T-cell (primary cell): ENCODE data around the gene CKAP5. TPM values are rescaled to one million over a fixed set of nuclear protein-coding genes. Genes with fewer than 3 reads are reported as not detected.

Experiments
- ATAC-seq, 4 experiments: fragments of 200-7000 bp in 3 of 4; fragments of 150-1000 bp in 1 of 4; cut with Tn5 transposase; replicated peaks in 1 of 4; 1 replicate in 3 of 4; 2 replicates in 1 of 4; pipeline ENCODE4 v1.10.0; 2021; ENCODE audit warnings: moderate library complexity in 3 of 4, mild to moderate bottlenecking in 2 of 4, moderate number of reproducible peaks in 1 of 4
- CTCF ChIA-PET, 2 donors: fragments of 300-600 bp; sonication (Branson Sonifier 250); formaldehyde crosslinking; loops; one replicate each; lab custom pipeline; 2022; ENCODE audit warnings: antibody characterized with exemption in 2 of 2; lab: Charles Lee
- POLR2A ChIA-PET, 2 donors: fragments of 300-600 bp; sonication (Branson Sonifier 250); formaldehyde crosslinking; loops; one replicate each; lab custom pipeline; 2022; ENCODE audit warnings: antibody characterized with exemption in 2 of 2; lab: Charles Lee
- DNase-seq, 35 experiments: peaks; one replicate each; pipeline versions ENCODE4 v3.0.0 to v3.0.0-alpha.2; 2013 to 2023
- H3K27ac ChIP-seq: one replicate; pipeline ENCODE4 v1.5.1; 2013; ENCODE audit warnings: low read length
- H3K27me3 ChIP-seq, 2 experiments: replicated peaks in 1 of 2; 1 replicate in 1 of 2; 2 replicates in 1 of 2; pipeline versions ENCODE4 v1.6.1 to v1.7.0; 2013; ENCODE audit warnings: low read length in 1 of 2, mixed read lengths in 1 of 2; ENCODE audit not compliant: control insufficient read depth in 2 of 2, insufficient read depth in 2 of 2; ENCODE audit errors: extremely low read depth in 1 of 2
- H3K36me3 ChIP-seq, 2 donors: 1 replicate in 1 of 2; 2 replicates in 1 of 2; pipeline versions ENCODE4 v1.6.1 to v1.7.0; 2013; ENCODE audit warnings: low read length in 1 of 2; ENCODE audit not compliant: control insufficient read depth in 2 of 2, insufficient read depth in 1 of 2; ENCODE audit errors: extremely low read depth in 1 of 2
- H3K4me1 ChIP-seq, 2 experiments: 1 replicate in 1 of 2; 2 replicates in 1 of 2; pipeline versions ENCODE4 v1.6.1 to v1.7.0; 2013; ENCODE audit warnings: low read length in 2 of 2, mixed read lengths in 1 of 2; ENCODE audit not compliant: insufficient read depth in 2 of 2, control insufficient read depth in 1 of 2; ENCODE audit errors: extremely low read depth in 1 of 2
- H3K4me3 ChIP-seq, 2 donors: 1 replicate in 1 of 2; 2 replicates in 1 of 2; pipeline versions ENCODE4 v1.5.1 to v1.7.0; 2013; ENCODE audit warnings: mild to moderate bottlenecking in 2 of 2, low read length in 1 of 2, moderate library complexity in 1 of 2; ENCODE audit not compliant: control insufficient read depth in 1 of 2; ENCODE audit errors: extremely low read depth in 1 of 2
- H3K9me3 ChIP-seq: 2 replicates; pipeline ENCODE4 v1.7.0; 2013
- H3K27ac Mint-ChIP-seq, 2 donors: one replicate each; pipeline ENCODE4 v1.8.0; 2020 to 2021; ENCODE audit warnings: mild to moderate bottlenecking in 2 of 2, mixed read lengths in 2 of 2
- H3K27me3 Mint-ChIP-seq, 2 donors: one replicate each; pipeline ENCODE4 v1.8.0; 2021 to 2022; ENCODE audit warnings: mixed read lengths in 2 of 2
- H3K36me3 Mint-ChIP-seq: one replicate; pipeline ENCODE4 v1.8.0; 2021; ENCODE audit warnings: mixed read lengths
- H3K4me1 Mint-ChIP-seq, 3 donors: one replicate each; pipeline ENCODE4 v1.8.0; 2020 to 2022; ENCODE audit warnings: mixed read lengths in 3 of 3, mild to moderate bottlenecking in 1 of 3
- H3K4me3 Mint-ChIP-seq, 3 donors: one replicate each; pipeline ENCODE4 v1.8.0; 2020 to 2022; ENCODE audit warnings: mild to moderate bottlenecking in 3 of 3, mixed read lengths in 3 of 3, moderate library complexity in 3 of 3
- H3K9me3 Mint-ChIP-seq, 3 donors: one replicate each; pipeline ENCODE4 v1.8.0; 2020 to 2022; ENCODE audit warnings: mixed read lengths in 3 of 3
- WGBS: methylation state at CpG from one replicate; pipeline ENCODE4 v1.1.5; 2013; ENCODE audit warnings: missing lambda C conversion rate; ENCODE audit not compliant: insufficient coverage; 5-methylcytosine and 5-hydroxymethylcytosine counted together
- total RNA-seq, 35 experiments: library from RNA in 6 of 35; stranded (reverse) in 6 of 35; fragments of 120-200 nt in 1 of 35; gene quantifications; one replicate each; pipeline versions ENCODE4 v1.2.1 to v1.2.4 and lab custom pipeline; 2013 to 2026

CKAP5 gene
- total RNA-seq, 5 donors from 2014 or later (not counting 1 experiment from before 2014, with no cell fraction given): 34.8 to 44.6 (median 38.0) TPM

DNA sequence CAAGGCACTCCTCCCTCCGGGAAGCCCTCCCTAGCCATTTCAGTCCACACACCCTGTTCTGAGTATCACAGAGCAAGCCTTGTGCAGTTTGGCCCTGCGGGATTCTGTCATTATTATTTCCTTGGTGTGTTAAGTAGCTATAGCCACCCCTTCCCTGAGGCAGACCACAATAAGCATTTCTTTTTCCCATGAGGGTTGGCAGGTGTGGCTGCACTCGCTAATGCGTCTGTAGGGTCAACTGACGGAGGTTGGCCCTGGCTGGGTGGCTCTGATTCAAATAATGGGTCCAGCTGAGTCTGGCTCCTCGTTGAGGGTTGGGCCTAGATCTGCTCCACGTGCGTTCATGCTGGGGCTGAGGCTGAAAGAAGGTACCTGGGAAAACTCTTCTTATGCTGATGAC is 122.0 kb downstream of the CKAP5 start:
- Mint-ChIP-seq H3K9me3 (no peaks in the 10 kb centered on the region), H3K36me3 (no peaks in the 10 kb centered on the region), H3K4me1 (no peaks in the 10 kb centered on the region), H3K4me3 (no peak overlapping the region), H3K27ac (no peak overlapping the region), H3K27me3 (no peaks in the 10 kb centered on the region)
- ChIA-PET POLR2A (no interaction called here), CTCF (interaction anchor here in 1 of 2 donors (0.6 kb wide), 1 partner anchor 49 kb away, joined by 3 read pairs; no protein-coding TSS in a partner anchor)
- no peaks in the 10 kb centered on the region for H3K36me3 ChIP-seq
- no peaks in the 10 kb centered on the region for H3K9me3 ChIP-seq
- H3K4me3 ChIP-seq: no peak overlapping the region
- DNase-seq: no peak
- 84% methylated on average over 6 of the region's 8 CpGs for WGBS
- no peaks in the 10 kb centered on the region for H3K27me3 ChIP-seq
- H3K27ac ChIP-seq: no peak overlapping the region
- H3K4me1 ChIP-seq: no peaks in the 10 kb centered on the region
- no peak for ATAC-seq

- Mint-ChIP-seq H3K36me3 (no peaks in the 10 kb centered on the region), H3K27me3 (no peaks in the 10 kb centered on the region), H3K4me3 (no peak overlapping the region), H3K27ac (no peak overlapping the region), H3K9me3 (no peaks in the 10 kb centered on the region), H3K4me1 (peaks cover 4 to 6% (median 4%) of the 10 kb centered on the region in 3 donors)
- WGBS: 85% methylated on average over 5 of the region's 8 CpGs
- peaks cover 0 to 3% of the 10 kb centered on the region in 2 experiments for H3K4me1 ChIP-seq
- no peaks in the 10 kb centered on the region for H3K36me3 ChIP-seq
- DNase-seq: no peak
- no peak for ATAC-seq
- CTCF ChIA-PET: no interaction called here
- H3K27ac ChIP-seq: no peak overlapping the region
- no peaks in the 10 kb centered on the region for H3K9me3 ChIP-seq
- no peak overlapping the region for H3K4me3 ChIP-seq
- no peaks in the 10 kb centered on the region for H3K27me3 ChIP-seq
- POLR2A ChIA-PET: no interaction called here
These were observed 122.8 kb downstream of the CKAP5 start for GRCh38 chr11:46723359-46723680.

GRCh38 chr11:46722566-46723358 is 123.3 kb downstream of the CKAP5 start:
- Histone ChIP-seq H3K36me3 (no peaks in the 10 kb centered on the region), H3K4me3 (no peak overlapping the region), H3K4me1 (peaks cover 0 to 9% of the 10 kb centered on the region in 2 experiments), H3K9me3 (no peaks in the 10 kb centered on the region), H3K27me3 (no peaks in the 10 kb centered on the region), H3K27ac (no peak overlapping the region)
- DNase-seq (no peak), ATAC-seq (no peak)
- WGBS: 89% methylated on average over 10 of the region's 11 CpGs
- ChIA-PET CTCF (no interaction called here), POLR2A (no interaction called here)
- H3K4me3 Mint-ChIP-seq: no peak overlapping the region
- no peak overlapping the region for H3K27ac Mint-ChIP-seq
- H3K9me3 Mint-ChIP-seq: no peaks in the 10 kb centered on the region
- no peaks in the 10 kb centered on the region for H3K27me3 Mint-ChIP-seq
- H3K4me1 Mint-ChIP-seq: peaks cover 8 to 9% (median 8%) of the 10 kb centered on the region in 3 donors
- no peaks in the 10 kb centered on the region for H3K36me3 Mint-ChIP-seq

DNA sequence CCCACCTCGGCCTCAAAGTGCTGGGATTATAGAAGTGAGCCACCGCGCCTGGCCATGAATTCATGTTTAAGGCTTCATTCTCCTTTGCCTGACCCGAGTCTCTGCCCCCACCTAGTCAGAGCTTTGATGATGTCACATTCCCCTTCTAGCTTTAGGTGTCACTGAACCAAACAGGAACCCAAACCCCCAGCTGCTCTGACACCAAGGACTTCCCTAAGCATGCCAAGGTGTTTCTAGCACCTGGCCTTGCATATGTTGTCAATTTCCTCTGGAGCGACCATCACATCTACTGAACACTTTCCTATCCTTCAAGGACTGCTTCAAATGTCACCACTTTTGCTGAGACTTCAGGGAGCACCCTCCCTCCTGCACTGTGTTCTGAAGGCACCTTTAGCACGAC is 124.8 kb downstream of the CKAP5 start:
- H3K36me3 ChIP-seq: no peaks in the 10 kb centered on the region
- Mint-ChIP-seq H3K27ac (no peak overlapping the region), H3K9me3 (no peaks in the 10 kb centered on the region), H3K27me3 (no peaks in the 10 kb centered on the region), H3K36me3 (no peaks in the 10 kb centered on the region), H3K4me1 (peaks cover 8 to 9% (median 8%) of the 10 kb centered on the region in 3 donors), H3K4me3 (no peak overlapping the region)
- H3K4me3 ChIP-seq: no peak overlapping the region
- CTCF ChIA-PET: no interaction called here
- no peaks in the 10 kb centered on the region for H3K9me3 ChIP-seq
- POLR2A ChIA-PET: no interaction called here
- H3K27ac ChIP-seq: no peak overlapping the region
- 79% methylated on average over 4 of the region's 6 CpGs for WGBS
- ATAC-seq (no peak), DNase-seq (no peak)
- no peaks in the 10 kb centered on the region for H3K27me3 ChIP-seq
- peaks cover 0 to 10% of the 10 kb centered on the region in 2 experiments for H3K4me1 ChIP-seq

DNA sequence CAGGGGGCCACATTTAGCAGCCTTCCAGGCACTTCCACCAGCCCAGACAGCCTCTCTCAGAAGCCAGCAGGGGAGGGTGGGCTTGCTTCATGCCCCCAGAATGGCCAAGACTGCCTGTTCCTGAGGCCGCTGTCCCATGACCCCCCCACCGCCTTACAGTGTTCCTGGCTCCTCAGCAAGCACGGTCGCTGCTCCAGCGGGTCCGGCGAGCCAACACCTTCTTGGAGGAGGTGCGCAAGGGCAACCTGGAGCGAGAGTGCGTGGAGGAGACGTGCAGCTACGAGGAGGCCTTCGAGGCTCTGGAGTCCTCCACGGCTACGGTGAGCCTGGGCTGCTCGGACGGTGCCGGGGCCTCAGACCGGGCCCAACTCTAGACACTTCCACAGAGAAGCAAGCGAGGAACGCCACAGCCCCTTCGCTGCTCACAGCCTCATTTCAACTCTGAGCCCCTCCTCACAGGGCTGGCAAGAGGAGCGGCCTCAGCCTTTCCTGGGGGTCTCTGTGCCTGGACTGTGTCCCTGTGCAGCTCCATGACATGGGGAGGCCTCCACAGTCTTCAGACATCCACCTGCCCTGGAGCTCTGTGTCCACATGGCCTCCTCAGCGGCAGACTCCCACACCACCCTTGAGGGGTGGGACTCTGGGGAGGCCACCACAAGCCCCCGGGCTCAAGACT is 126.4 kb downstream of the CKAP5 start:
- no peaks in the 10 kb centered on the region for H3K36me3 ChIP-seq
- H3K27ac Mint-ChIP-seq: no peak overlapping the region
- H3K27me3 Mint-ChIP-seq: no peaks in the 10 kb centered on the region
- peaks cover 8 to 9% (median 8%) of the 10 kb centered on the region in 3 donors for H3K4me1 Mint-ChIP-seq
- H3K9me3 Mint-ChIP-seq: no peaks in the 10 kb centered on the region
- no peaks in the 10 kb centered on the region for H3K9me3 ChIP-seq
- POLR2A ChIA-PET: no interaction called here
- ATAC-seq (no peak), DNase-seq (no peak)
- CTCF ChIA-PET: no interaction called here
- 96% methylated on average over 22 of the region's 25 CpGs for WGBS
- no peak overlapping the region for H3K27ac ChIP-seq
- no peak overlapping the region for H3K4me3 ChIP-seq
- peaks cover 0 to 10% of the 10 kb centered on the region in 2 experiments for H3K4me1 ChIP-seq
- H3K36me3 Mint-ChIP-seq: no peaks in the 10 kb centered on the region
- H3K27me3 ChIP-seq: no peaks in the 10 kb centered on the region
- no peak overlapping the region for H3K4me3 Mint-ChIP-seq

DNA sequence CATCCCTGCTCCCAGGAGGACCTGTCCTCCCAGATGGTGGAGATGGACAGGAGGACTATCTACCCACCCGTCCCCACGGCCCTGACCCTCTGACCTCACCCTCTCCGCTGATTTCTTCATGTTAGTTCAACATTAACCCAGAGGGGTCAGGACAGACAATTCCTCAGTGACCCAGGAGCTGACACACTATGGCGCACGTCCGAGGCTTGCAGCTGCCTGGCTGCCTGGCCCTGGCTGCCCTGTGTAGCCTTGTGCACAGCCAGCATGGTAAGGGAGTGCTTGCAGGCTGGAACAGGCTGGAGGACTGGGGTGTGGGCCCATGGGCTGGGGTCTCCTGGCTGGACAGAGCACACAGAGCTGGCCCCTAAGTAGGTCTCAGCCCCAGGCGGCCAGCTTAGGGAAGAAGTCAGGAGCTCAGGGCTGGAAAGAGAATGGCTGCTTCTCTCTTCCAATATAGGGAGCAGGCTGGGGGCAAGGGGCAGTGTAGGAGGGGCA is 127.0 kb downstream of the CKAP5 start, which contains the start of gene F2:
F2 (plus strand) TSS at position 166 of the 495 bp plus-strand sequence; CDS start at position 189, 23 bp downstream.
- Mint-ChIP-seq H3K4me1 (peaks cover 8 to 9% (median 8%) of the 10 kb centered on the region in 3 donors), H3K9me3 (no peaks in the 10 kb centered on the region), H3K27me3 (no peaks in the 10 kb centered on the region), H3K27ac (peak within 1 kb of the TSS in 1 of 2 donors; percentile 68), H3K4me3 (no peak within 1 kb of the TSS), H3K36me3 (no peaks in the 10 kb centered on the region)
- no peak within 1 kb of the TSS for H3K4me3 ChIP-seq
- no peaks in the 10 kb centered on the region for H3K9me3 ChIP-seq
- ChIA-PET POLR2A (no interaction called here), CTCF (interaction anchor here in 1 of 2 donors (0.6 kb wide), 1 partner anchor 598 kb away, joined by 3 read pairs; no protein-coding TSS in a partner anchor)
- DNase-seq: no peak
- 100% methylated on average over 6 of the region's 7 CpGs for WGBS
- no peak for ATAC-seq
- no peaks in the 10 kb centered on the region for H3K36me3 ChIP-seq
- no peaks in the 10 kb centered on the region for H3K27me3 ChIP-seq
- H3K4me1 ChIP-seq: peaks cover 0 to 10% of the 10 kb centered on the region in 2 experiments
- H3K27ac ChIP-seq: no peak within 1 kb of the TSS
